GM18873 (cell line): Measurements from ENCODE around the gene FAM131C.
"Not testable (repeated sequence)": the region's sequence is repeated elsewhere in the genome, so short reads cannot be mapped to it uniquely, and the experiment has no call there.

Experiments used
- ATAC-seq: cut with Tn5 transposase; IDR thresholded peaks from one replicate; pipeline ENCODE4 v1.9.1; 2021; ENCODE audit warnings: mild to moderate bottlenecking, moderate library complexity, moderate number of reproducible peaks; ENCODE audit not compliant: unreplicated experiment, low FRiP score

FAM131C gene

DNA sequence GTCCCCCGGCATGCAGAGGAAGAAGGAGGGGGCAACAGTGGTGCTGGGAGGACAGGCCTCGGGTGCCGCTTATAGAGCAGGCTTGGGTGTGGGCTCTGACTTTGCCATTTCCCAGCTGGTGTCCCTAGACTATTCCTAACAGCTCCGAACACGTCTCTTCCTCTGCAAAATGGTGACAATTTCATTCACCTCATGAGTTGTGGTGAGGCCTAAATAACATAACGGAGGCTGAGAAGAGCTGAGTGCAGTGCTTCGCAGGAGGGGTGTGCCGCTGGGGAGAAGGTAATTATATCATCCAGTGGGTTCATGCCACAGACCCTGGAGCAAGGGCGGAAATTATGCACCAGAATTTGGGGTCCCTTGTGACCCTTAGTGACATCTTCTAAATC lies 10.8 kb downstream of the FAM131C start:
- ATAC-seq = not testable (repeated sequence)

DNA sequence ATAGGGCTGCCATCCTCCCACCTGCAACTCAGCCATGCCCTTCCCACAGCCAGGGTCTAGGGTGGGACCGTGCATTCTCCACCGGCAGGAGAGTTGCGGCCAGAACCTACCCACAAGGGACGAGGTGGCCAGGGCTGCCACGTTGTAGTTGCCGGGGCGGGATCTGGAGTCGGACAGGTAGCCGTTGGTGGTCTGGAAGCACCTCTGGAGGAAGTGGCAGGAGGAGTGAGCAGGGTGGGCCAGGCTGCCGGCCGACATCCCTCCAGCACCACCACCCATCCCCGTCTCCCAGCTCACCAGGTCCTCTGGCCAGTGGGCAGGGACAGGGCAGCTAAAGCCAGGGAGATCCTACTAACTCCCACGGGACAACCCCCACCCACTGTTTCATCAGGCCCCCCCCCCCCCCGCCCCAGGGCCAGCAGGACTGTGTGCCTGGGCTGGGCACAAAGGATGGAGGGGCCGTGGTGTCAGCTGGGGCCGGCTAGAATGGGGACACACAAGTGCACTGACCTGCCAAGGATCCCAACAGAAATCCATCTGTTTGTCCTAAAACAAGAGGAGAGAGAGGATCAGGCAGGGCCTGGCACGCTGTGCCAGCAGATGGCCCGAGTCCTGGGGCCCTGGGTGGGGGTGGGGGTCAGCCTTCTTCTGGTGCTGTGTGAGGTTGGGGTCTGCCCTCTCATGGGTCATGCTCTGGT lies 11.3 kb downstream of the FAM131C start:
- ATAC-seq = not testable (repeated sequence)

DNA sequence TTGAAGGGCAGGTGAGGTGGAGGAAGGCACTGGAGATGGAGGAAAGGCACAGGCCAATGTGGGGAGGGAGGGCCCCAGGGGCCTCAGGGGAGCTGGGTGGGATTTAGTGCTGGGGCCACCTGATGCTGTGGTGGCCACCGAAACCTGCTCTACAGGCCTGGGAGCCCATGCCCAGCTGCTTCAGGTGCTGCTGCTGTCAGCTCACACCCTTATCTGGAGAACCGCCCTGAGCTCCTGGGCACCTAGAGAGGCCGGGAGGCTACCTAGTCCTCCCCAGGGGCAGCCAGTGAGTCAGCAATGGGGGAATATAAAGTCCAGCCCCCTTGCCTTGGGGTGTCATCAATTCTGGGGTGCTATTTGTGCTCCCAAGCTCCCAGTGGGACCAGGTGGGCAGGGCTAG lies 12.2 kb downstream of the FAM131C start:
- no peak for ATAC-seq

DNA sequence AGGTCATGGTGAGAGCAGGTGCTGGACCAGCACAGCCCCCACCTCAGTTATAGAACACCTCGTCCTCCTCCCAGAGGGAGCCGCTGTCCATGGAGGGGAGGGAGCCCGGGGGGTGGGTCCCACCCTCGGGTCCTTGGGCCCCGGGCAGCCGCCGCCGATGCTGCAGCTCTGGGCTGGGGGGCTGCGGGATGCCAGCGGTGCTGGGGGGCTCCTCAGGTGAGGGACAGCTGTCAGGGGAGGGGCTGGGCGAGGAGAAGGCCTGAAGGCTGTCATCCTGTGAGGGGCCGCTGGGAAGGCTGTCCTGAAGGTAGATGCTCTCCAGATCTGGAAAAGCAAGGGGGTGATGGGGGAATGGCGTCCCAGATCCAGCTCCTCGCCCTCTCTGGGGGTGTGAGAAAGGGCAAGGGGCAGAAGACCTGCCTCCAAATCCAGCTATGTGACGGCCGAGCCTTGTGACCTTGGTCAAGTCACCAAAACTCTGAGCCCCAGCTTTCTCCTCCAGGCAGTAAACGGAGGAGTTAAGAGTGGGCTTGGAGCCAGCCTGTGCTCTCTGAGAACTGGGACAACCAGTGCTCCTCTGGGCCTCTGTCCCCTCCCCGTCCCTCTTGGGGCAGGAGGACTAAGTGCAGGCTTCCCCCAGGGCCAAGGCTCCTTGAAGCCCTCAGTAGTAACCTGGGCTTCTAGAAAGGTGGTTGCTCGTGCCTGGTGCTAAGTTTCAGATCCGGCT lies 14.9 kb downstream of the FAM131C start:
- ATAC-seq = not testable (repeated sequence)

DNA sequence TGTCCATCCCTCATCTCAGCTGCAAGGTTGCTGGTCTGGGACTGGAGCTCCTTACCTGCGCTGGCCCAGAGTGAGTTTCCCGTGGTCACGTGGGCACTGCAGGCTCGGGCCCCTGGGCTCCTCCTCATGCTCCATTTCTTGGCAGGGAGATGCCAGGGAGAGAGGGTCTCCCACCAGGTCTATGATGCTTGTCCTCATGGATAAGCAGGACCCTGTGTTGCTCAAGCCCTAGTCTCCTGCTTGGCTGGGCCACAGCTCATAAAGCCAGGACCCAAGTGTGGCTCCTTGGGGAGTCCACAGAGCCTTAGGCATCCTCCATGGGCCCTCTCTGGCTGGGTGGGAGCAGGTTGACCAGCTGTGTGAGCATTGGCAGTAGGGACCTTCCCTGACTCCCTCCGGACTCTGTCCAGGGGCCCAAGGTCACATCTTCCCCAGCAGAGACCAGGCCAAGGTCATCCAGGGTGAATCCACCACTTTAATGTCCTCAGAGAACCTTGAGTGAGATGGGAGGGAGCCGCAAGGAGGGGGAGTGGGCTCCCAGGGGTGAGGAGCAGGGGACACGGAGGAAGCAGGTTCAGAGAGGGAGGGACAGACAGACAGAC lies 16.0 kb downstream of the FAM131C start:
- ATAC-seq = not testable (repeated sequence)

DNA sequence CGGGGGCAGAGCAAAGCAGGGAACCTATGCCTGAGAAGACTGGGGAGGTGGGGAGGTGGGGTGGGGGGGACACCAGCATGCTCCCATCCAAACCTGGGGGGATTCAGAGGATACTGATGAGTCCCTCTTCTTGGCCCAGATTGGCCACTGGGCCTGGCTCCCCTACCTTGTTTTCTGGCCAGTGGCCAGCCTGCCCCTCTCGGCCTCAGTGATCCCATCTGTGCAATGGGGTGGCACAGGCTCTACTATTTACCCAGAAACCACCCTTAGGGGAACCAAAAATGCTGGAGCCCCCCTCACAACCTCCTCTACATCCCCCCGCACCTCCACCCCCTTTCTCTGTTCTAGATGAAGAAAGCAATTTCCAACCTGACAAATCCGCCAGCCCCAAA lies 16.9 kb downstream of the FAM131C start:
- not testable (repeated sequence) for ATAC-seq

DNA sequence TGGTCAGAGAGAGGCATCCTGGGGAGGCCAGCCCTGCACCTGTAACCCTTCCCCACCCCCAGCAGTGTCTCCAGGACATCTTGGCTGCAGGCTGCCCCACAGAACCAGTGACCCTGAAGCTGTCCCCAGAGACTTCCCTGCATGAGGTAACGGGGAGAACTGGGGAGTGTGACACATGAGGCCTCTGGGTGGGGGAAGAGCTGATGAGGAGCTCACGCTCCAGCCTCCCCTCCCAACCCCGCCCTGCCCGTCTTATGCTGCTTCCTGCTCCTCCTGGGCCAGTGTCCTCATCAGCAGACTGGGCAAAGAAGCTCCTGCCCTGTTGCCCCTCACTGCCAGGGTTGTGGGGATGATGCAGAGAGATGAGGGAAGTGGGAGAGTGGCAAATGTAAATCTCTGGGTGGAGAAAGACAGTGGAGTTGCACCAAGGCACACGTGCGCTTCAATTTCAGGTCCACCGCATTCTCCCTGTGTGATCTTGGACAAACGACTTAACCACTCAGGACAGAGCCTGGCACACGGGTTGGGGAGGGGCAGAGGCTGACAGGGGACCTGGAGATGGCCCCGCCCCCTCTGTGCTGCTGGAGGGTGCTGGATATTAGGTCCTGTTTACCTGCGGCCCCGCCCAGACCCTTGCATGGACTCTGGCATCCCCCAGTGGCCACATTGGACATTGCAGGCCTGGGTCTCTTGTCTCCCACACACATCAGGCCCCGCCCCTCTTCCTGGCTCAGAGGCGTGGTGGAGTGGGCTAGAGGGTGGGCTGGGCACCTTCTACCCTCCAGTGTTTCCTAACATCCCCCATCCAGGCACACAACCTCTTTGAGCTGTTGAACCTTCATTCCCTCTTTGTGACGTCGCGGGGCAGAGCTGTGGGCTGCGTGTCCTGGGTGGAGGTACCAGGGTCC lies 17.6 kb downstream of the FAM131C start:
- no peak for ATAC-seq

DNA sequence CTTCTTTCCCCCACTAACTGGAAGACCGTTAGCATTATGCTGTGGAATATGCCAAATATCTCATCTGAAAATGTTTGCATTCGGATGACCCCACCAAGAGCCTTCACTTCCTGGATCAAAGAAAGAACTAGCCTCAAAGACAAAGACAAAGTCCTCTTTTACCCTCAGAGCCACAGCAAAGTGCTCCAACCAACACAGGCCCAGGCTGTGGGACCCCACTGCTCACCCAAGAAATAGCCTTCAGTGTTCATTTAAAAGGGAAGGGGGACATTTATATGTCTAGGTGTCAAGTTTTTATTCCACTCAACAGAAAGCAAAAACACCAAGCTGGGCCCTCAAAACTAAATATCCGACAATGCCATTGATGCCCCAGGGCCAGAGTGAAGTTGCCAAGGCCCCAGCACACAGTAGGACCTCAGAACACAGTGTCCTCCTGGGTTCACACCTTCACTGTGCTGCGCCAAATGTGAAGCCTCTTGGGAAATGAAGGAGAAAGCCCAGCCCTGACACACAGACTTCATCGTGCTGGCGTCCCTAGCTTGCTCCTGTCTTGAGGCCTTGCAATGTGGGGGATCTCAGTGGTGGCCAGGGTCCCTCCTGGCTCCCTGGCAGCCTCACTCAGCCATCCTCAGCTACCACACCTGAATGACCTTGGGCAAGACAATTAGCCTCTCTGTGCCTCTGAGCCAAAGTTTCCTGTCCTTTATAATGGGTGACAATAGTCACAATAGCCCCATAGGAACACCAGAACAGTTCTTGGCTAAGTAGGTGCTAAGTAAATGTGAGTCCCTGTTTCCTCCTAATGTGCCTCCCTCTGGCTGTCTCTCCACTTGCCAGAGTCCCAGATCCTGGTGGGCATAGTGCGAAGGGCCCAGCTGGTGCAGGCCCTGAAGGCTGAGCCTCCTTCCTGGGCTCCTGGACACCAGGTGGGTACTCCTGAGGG lies 18.6 kb downstream of the FAM131C start:
- no peak for ATAC-seq

DNA sequence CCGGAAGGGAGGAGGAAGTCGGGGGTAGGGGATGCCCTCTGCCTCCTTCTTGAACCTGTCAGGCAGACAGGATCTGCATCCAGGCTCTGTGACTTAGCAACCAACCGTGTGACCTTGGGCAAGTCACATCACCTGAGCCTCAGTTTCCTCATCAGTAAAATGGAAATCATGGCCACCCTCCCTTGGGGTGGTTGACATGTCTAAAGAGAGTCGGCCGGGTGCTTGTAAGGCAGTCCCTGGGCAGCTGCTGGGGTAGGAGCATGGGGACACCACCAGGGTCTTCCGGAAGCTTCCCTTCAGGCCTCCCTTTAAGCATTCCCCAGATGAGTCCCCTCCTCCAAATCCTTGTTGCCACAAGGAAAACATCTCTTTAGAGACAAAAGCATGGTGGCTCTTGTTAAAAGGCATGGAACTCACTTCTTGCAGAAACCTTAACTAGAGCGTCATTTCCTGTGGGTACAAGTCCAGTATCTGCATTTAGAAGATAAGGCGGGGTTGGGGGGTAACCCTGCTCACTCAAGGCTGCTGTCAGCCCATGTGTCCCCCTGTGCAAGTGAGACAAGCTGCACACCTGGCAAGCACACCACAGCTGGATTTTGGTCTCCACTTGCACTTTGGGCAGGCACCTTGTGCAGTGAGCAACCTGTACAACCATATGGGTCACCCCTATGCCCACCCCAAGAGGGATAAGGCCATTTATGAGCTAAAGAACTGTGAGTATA lies 19.5 kb downstream of the FAM131C start:
- no peak for ATAC-seq

DNA sequence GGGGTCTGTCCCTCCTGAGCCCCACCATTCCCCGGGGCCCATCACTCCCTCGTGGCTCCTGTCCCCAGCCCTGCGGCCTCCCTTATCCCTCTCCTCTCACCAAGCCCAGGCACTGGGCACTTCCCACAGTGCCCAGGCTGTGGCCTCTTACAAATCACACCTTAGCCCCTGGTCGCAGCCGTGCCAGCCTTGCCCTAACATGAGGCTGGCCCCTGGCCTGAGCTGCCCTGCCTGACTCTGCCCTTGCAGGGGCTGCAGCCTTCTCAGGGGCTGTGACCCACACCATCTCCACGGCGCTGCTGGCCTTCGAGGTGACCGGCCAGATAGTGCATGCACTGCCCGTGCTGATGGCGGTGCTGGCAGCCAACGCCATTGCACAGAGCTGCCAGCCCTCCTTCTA lies 21.5 kb downstream of the FAM131C start:
- not testable (repeated sequence) for ATAC-seq

DNA sequence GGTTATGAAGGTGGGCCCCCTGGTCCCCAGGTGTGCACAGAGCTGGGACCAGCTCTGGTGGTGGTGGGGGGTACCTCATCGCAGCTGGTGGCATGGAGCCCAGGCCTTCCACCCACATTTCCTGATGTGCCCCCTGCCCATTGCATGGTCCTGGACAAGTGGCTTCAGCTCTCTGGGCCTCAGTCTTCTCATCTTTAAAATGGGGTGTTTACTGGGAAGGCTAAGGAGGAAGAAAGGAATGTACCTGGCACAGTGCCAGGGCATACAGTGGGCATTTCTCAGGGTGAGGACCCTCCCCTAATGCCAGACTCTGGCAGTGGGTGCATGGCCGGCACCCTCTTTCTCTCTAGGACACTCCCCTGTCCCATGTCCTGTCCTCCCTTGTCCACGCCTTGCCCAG lies 22.4 kb downstream of the FAM131C start:
- no peak for ATAC-seq

DNA sequence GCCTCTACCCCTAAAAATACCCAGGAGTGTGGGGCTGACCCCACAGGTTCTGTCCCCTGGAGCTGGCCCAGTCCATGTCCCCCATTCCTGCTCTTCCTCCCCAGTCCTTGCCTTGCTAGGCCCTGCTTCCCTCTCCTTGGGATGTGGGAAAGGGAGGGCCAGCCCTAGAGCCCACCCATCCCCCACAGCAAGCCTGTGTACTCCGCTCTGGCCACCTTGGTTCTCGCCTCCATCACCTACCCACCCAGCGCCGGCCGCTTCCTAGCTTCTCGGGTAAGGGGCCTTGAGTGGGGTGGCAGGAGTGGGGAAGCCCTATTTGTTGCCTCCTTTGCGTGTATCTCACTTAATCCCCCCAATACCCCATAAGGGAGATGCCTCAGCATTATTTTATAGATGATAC lies 23.1 kb downstream of the FAM131C start:
- ATAC-seq = no peak

DNA sequence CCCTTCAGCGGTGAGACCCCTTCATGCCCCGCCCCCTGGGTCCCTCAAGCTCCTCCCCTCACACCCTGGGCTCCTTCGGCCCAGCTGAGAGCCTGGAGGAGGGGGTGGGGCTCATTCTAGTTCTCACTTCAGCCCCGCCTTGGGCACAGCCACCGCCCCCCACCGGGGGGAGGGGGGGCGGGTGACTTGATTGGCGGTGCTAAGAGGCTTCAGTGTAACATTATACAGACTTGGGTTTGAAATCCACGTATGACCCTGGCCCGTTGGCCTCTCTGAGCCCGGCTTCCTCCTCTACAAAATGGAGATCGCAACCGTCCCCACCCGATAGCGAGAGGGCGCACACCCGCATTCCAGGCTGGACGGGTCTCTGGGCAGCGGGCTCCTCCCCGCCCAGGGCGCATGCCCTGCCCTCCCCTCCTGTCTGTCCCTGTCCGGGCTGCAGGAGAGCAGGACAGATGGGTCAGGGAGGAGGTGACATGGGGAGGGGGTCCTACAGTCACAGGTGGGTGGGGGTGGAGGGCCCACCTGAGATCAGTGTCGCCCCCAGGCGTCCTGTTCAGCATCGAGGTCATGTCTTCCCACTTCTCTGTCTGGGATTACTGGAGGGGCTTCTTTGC lies 24.8 kb downstream of the FAM131C start:
- no peak for ATAC-seq

DNA sequence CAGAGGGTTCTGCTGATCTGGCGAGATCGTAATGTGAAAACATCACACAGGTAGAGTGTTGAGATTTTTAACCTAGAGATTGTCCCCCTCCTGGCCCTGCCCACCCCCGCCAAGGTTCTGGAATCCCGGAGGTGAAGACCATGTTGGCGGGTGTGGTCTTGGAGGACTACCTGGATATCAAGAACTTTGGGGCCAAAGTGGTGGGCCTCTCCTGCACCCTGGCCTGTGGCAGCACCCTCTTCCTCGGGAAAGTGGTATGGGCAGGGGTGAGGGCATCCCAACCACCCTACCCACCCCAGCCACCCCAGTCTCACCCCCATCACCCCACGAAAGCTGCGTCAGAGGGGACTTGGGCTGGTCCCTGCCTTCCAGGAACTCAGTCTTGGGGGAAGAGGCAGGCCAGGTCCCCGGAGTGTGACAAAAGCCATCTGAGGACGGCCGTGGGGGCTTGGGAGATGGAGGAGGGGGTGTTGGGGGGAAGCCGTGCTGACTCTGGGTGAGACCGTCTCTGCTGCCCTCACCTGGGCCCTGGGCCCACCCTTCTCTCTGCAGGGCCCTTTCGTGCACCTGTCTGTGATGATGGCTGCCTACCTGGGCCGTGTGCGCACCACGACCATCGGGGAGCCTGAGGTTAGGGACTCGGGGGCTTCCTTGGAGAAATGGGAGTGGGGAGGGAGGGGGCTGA lies 25.5 kb downstream of the FAM131C start:
- ATAC-seq = no peak

DNA sequence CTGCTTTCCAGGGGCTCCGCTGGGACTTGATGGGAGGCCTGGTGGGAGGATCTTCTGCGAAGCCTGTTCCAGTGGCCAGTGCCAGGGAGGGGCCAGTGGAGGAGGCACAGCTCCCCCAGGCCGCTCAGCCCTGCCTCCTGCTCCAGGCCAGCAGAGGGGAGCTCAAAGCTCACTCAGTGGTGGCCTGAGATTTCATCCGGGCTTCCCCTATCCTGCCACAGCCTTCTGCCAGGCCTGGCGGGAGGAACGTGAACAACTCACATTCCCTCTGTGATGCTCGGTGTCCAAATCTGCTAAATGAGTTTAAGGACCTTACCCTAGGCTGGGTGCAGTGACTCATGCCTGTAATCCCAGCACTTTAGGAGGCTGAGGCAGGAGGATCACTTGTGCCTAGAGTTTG lies 26.6 kb downstream of the FAM131C start:
- ATAC-seq = no peak

DNA sequence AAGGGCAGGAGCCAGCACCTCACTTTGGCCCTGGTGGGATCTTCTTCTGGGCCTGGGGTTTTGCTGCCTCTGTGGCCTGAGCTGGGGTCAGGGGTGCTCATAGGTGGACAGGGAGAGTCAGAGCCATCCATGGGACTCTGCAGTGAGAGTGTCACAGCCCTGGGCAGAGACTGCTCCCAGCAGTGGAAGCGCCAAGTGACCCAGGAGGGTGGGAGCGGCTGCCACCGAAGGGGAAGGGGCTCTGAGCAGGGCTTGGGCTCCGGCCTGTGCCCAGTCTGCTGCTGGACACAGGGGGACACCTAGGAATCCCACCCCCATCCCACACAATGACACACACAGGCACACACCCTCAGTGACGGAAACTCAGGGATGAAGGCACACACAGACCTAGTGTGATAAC lies 29.5 kb downstream of the FAM131C start:
- no peak for ATAC-seq

DNA sequence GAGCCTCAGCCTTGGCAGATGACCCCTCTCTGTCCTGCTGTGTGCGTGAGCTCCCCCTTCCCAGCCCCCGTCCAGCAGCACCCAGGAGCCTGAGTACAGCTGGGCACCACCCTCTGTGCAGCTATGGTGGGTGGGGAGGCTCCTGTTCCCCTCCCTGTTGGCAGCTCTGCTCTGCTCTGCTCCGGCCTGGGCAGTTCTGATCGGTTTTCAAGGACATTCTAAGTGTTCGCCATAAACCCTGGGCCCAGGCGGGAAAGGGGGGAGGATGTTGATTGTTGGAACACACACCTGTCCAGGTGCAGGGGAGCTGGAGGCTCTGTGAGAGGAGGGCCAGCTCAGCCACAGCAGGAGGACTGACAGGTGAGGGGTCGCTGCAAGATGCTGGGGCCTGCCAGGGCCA lies 29.9 kb downstream of the FAM131C start, which contains the start of gene CLCNKB:
Gene CLCNKB (plus strand): TSS at position 262 of the 400 bp plus-strand sequence. CDS start 711 bp downstream, outside the sequence.
- no peak for ATAC-seq

DNA sequence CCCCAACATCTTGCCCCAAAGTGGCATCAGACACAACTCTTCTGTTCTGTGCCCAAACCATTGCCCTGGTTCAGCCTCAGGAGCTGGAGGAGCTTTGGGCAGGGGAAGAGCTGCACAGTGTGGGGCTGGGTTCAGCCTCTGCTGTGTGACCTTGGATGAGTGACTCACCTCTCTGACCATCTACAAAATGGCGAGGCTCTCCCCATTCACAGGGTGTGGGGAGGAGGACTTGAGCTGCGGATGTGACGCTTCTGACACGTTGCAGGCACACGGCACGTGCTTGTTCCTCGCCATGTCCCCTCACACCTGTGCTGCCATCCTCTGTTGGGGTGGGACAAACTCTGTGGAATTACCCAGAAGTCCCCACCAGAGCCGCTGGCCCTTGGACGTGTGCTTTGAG lies 30.8 kb downstream of the FAM131C start:
- not testable (repeated sequence) for ATAC-seq
